ENCODE results near the gene ZP3.
"Not testable (repeated sequence)": the region's sequence is repeated elsewhere in the genome, so short reads cannot be mapped to it uniquely, and the experiment has no call there.

ZP3 gene

GRCh38 chr7:76424413-76425111 lies at the start of gene ZP3:
ZP3 (plus strand) TSS chr7:76424950; CDS start chr7:76424965, 15 bp downstream.
- no peak for DNase-seq

GRCh38 chr7:76375251-76375650 lies 49.5 kb upstream of the ZP3 start:
- DNase-seq, result no peak

DNA sequence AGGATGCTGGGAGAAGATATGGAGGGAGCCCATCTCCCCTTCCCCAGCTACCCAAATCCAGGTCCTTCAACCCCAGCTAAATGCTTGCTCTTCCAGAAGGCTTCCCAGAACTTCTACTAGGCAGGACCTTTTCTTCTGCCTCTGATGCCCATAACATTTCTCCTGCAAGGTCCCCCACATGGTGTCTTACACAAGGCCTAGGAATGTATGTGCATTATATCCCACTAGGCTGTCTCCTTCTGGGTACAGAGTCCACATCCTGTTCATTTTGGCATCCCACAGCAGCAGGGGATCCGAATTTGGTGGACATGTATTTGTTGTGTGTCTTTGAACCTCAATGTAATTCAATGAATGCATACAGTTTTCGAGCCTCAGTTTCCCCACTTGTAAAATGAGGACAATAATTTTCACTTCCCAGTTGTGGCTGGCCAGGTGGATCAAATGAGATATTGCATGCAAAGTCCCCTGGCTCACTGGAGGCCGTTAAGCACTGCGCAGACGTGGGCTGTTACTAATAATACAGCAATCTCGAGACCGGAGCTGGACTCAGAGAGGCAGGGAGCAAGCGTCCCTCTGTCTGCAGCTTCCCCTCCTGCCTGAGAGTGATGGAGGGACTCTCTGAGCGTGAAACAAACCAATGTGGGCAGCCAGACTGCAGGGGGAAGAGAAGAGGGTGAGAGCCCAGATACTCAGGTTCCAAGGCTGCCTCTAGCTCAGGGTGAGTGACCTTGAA lies 47.4 kb upstream of the ZP3 start:
- no peak for DNase-seq

GRCh38 chr7:76380623-76380966 lies 44.2 kb upstream of the ZP3 start:
- DNase-seq, result no peak

- no peak for DNase-seq
These were observed 42.9 kb upstream of the ZP3 start for GRCh38 chr7:76381814-76382213.

- no peak for DNase-seq
These were observed 41.4 kb upstream of the ZP3 start for GRCh38 chr7:76383089-76383944.

DNA sequence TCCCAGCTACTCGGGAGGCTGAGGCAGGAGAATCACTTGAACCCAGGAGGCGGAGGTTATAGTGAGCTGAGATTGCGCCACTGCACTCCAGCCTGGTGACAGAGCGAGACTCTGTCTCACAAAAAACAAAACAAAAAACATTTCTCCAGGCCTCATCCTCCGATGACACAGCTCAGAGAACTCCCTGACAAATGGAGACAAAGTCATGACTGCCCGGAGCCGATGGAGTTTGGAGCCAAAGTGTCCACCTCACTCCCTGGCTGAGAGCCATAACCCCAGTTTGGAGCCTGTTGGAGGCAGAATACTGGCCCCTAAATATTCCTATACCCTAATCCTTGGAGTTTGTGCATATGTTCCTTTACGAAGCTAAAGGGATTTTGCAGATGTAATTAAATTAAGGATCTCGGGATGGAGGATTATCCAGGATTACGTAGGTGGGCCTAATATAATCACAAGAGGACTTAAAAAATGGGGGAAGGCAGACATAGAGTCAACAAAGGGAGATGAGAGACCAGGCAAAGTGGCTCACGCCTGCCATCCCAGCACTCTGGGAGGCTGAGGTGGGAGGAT lies 38.0 kb upstream of the ZP3 start:
- no peak for DNase-seq

- not testable (repeated sequence) for DNase-seq
These were observed 37.0 kb upstream of the ZP3 start for GRCh38 chr7:76387789-76388188.

DNA sequence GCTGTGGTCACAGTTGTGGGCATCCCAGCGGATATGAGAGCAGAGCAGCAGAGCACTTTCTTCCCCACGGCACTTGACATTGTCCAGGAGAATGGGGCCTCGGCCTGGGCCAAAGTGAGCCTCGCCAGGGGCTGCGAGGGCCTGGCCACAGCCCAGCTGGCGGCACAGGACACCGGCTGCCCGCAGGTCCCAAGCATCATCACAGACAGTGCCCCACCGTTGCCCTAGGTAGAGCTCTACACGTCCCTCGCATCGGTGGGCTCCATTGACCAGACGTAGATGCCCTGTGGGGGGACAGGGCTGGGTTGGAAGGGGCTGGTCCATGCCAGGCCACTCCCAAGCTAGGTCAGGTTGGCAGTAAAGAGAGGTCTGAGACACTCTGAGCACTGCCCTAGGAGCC lies 34.7 kb upstream of the ZP3 start:
- DNase-seq, result no peak

- no peak for DNase-seq
These were observed 32.1 kb upstream of the ZP3 start for GRCh38 chr7:76392531-76393115.

DNA sequence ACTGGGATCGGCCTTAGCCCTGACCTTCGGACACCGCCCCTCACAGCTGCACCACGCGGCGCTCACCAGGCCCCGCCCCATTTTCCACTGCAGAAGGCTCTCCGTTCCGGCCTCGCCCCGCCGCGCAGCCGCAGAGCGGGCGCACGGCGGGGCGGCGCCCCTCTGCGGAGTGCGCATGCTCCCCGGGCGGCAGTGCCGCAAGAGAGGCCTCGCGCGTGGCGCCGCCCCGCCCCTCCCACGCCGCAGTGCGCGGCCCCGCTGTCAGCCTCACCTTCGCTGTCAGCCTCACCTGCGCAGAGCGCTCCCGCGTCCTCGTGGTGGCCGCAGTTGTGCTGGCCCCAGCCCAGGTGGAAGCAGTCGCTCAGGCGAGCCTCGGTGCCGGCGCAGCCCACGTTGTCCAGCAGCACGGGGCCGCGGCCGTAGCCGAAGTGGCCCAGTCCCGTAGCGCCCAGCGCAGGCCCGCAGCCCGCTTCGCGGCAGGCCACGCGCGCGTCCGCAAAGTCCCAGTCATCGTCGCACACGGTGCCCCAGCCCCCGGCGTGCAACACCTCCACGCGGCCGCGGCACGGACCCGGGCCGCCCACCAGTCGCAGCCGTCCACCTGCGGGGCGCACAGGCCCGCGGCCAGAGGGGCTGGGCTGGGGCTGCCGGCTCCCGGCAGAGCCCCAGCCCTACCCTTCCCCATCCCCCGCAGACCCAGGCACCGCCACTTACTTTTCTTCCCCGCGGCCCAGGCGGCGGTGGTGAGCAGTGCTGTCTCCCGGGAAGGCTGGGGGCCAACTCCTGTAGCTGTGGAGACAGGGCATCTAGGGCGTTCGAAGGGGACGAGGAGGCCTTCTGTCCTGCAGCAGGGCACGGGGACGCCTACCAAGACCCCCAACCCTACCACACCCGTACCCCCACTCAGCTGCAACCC lies 31.4 kb upstream of the ZP3 start:
- DNase-seq, result peak; percentile 87 to 91

- no peak for DNase-seq
These were observed 29.8 kb upstream of the ZP3 start for GRCh38 chr7:76394957-76395356.

GRCh38 chr7:76395605-76395964 lies 29.2 kb upstream of the ZP3 start:
- not testable (repeated sequence) for DNase-seq

- DNase-seq, result no peak
These were observed 28.6 kb upstream of the ZP3 start for GRCh38 chr7:76395965-76396726.

DNA sequence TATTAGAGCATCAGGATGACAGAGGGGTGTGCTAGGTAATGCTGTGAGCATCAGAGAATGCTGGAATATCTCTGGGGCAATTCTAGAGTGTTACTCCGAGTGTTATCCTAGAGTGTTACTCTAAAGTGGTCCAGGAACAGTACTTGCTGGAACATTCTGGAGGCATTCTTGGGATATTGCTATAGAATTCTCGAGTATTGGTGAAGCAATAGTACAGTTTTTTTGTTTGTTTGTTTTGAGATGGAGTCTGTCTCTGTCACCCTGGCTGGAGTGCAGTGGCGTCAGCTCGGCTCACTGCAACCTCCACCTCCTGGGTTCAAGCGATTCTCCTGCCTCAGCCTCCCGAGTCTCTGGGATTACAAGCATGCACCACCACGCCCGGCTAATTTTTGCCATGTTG lies 27.9 kb upstream of the ZP3 start:
- no peak for DNase-seq

DNA sequence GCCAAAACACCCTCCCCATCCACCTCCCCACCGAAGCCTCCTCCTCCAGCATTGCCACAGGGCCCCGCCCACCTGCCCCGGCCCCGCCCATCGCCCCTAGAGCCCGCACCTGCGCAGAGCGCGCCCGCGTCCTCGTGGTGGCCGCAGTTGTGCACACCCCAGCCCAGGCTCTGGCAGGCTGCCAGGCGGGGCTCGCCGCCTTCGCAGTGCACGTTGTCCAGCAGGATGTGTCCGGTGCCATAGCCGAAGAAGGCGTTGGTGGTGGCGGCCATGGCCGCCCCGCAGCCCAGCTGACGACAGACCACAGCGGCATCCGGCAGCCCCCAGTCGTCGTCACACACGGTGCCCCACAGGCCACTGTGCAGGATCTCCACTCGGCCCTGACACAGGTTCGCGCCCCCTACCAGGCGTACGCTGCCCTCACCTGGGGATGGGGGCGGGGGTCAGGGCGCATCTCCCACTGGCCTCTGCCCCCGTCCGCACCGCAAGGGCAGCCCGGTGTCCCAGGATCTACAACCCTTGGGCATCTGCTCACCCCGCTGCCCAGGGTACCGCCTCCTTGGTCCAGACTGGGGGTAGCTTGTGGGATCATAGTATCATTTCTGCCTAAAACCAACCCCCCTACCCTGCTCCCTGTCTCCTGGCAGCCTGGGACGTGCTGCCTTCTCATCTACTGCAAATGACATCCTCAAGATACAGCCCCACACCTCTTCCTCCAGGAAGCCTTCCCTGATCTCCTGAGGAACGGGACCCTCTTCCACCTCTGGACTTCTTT lies 27.2 kb upstream of the ZP3 start:
- DNase-seq, result peak; percentile 84

GRCh38 chr7:76400248-76400647 lies 24.5 kb upstream of the ZP3 start:
- no peak for DNase-seq

DNA sequence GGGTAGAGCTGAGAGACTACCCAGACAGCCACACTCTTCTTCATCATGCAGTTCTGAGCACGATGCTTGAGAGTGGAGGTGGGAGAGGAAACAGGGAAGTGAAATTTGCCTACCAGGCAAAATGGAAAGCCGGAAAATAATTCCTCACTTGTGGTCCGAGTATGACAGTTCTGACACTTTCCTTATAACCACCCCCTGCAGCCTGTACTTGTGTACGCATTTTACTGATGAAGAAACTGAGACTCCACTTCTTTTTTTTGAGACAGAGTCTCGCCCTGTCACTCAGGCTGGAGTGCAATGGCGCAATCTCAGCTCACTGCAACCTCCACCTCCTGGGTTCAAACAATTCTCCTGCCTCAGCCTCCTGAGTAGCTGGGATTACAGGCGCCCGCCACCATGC lies 21.7 kb upstream of the ZP3 start:
- not testable (repeated sequence) for DNase-seq

DNA sequence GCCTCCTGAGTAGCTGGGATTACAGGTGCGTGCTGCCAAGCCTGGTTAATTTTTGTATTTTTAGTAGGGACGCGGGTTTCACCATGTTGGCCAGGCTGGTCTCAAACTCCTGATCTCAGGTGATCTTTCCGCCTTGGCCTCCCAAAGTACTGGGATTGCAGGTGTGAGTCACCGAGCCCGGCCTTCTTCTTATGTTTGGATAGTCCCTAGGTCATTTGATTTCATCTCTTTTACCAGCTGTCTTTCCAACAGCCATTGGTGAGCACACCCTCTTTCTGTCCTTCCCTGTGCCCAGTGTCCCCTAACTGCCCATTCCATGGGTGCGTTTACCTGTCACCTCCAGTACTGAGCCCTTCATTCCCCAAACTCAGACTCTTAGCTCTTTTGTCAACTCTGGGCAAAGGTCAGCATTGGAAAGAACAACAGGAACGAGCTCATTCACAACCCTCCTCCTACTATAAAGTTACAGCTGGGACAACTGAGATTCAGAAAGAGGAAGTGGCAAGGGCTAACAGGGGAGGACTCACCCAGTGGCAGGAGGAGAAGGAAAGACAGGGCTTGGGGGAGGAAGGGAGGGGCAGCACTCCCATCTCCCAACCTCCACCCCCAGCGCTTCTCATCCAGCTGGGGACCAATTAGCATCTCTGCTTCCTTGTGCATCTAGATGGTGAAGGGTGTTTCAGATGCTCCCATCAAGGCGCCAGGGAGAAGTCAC lies 20.8 kb upstream of the ZP3 start:
- DNase-seq, result no peak

GRCh38 chr7:76405738-76406137 lies 19.0 kb upstream of the ZP3 start:
- DNase-seq, result no peak

Measured in stimulated activated CD4-positive, alpha-beta T cell treated with anti-CD3 and anti-CD28 coated beads, Interleukin-2, amount 100 ng/mL, for 48 hours (primary cell).